Caco-2 (cell line): Measurements from ENCODE around the gene SAMD11. TPM values are rescaled to one million over a fixed set of nuclear protein-coding genes. Genes with fewer than 3 reads are reported as not detected.

Experiments
- BruUV-seq: library from RNA; stranded (reverse); fragments of 400-500 nt; replicated peaks from 2 replicates; lab custom pipeline; 2021; lab: Mats Ljungman, UMichigan
- CTCF ChIA-PET: fragments of 300-600 bp; sonication (Branson Sonifier 250); formaldehyde crosslinking; loops from one replicate; lab custom pipeline; 2022; ENCODE audit warnings: antibody characterized with exemption; lab: Charles Lee
- POLR2A ChIA-PET: fragments of 300-600 bp; sonication (Branson Sonifier 250); formaldehyde crosslinking; loops from one replicate; lab custom pipeline; 2022; ENCODE audit warnings: antibody characterized with exemption; lab: Charles Lee
- DNase-seq, 2 experiments: peaks; one replicate each; pipeline versions ENCODE4 v3.0.0 to v3.0.0-alpha.2; 2020 to 2022
- H3K27me3 ChIP-seq: replicated peaks from 2 replicates; pipeline ENCODE4 v1.6.0; 2011; ENCODE audit warnings: low read length; ENCODE audit not compliant: control insufficient read depth, insufficient read depth
- H3K36me3 ChIP-seq: 2 replicates; pipeline ENCODE4 v1.5.1; 2011; ENCODE audit warnings: low read length; ENCODE audit not compliant: control insufficient read depth, insufficient read depth
- H3K4me1 ChIP-seq: fragments of 250-450 bp; sonication (Bioruptor Pico); 2 replicates; pipeline ENCODE4 v1.5.1; 2020; ENCODE audit warnings: mild to moderate bottlenecking
- H3K4me3 ChIP-seq: 2 replicates; pipeline ENCODE4 v1.5.1; 2011; ENCODE audit warnings: low read depth, mild to moderate bottlenecking, control low read depth, low read length
- H3K9me3 ChIP-seq: fragments of 250-450 bp; sonication (Bioruptor Pico); 2 replicates; pipeline ENCODE4 v1.5.1; 2020; ENCODE audit warnings: mild to moderate bottlenecking, moderate library complexity
- H3K27ac Mint-ChIP-seq: one replicate; pipeline ENCODE4 v1.8.0; 2022; ENCODE audit warnings: mixed read lengths; ENCODE audit not compliant: unreplicated experiment
- H3K27me3 Mint-ChIP-seq: one replicate; pipeline ENCODE4 v1.8.0; 2022; ENCODE audit warnings: mixed read lengths; ENCODE audit not compliant: insufficient read depth, unreplicated experiment
- H3K36me3 Mint-ChIP-seq: one replicate; pipeline ENCODE4 v1.8.0; 2022; ENCODE audit warnings: mild to moderate bottlenecking, mixed read lengths; ENCODE audit not compliant: insufficient read depth, unreplicated experiment
- H3K4me1 Mint-ChIP-seq: one replicate; pipeline ENCODE4 v1.8.0; 2022; ENCODE audit warnings: low read depth, mixed read lengths; ENCODE audit not compliant: unreplicated experiment
- H3K4me3 Mint-ChIP-seq: one replicate; pipeline ENCODE4 v1.8.0; 2022; ENCODE audit warnings: mild to moderate bottlenecking, moderate library complexity, mixed read lengths; ENCODE audit not compliant: unreplicated experiment
- H3K9me3 Mint-ChIP-seq: one replicate; pipeline ENCODE4 v1.8.0; 2022; ENCODE audit warnings: mixed read lengths; ENCODE audit not compliant: unreplicated experiment
- CTCF ChIP-seq, 2 experiments: fragments of 200-600 bp in 1 of 2; IDR thresholded peaks; 1 replicate in 1 of 2; 2 replicates in 1 of 2; pipeline versions ENCODE4 v1.5.1 to v1.8.0; 2011 to 2022; ENCODE audit warnings: antibody characterized with exemption in 1 of 2, control low read depth in 1 of 2, inconsistent platforms in 1 of 2, low read depth in 1 of 2, low read length in 1 of 2, mild to moderate bottlenecking in 1 of 2, moderate library complexity in 1 of 2; ENCODE audit not compliant: insufficient read depth in 1 of 2, severe bottlenecking in 1 of 2, unreplicated experiment in 1 of 2
- intact Hi-C: fragments of 100-400 bp; cut with micrococcal nuclease; formaldehyde crosslinking; loops from one replicate; pipeline ENCODE4 v1.10.0; 2022; ENCODE audit not compliant: unreplicated experiment
- total RNA-seq: library from RNA; stranded (reverse); gene quantifications from 2 replicates; pipeline ENCODE4 v1.2.3, GENCODE V29; 2022

Gene SAMD11
- total RNA-seq, 1 experiment from 2014 or later = 0.54 TPM

DNA sequence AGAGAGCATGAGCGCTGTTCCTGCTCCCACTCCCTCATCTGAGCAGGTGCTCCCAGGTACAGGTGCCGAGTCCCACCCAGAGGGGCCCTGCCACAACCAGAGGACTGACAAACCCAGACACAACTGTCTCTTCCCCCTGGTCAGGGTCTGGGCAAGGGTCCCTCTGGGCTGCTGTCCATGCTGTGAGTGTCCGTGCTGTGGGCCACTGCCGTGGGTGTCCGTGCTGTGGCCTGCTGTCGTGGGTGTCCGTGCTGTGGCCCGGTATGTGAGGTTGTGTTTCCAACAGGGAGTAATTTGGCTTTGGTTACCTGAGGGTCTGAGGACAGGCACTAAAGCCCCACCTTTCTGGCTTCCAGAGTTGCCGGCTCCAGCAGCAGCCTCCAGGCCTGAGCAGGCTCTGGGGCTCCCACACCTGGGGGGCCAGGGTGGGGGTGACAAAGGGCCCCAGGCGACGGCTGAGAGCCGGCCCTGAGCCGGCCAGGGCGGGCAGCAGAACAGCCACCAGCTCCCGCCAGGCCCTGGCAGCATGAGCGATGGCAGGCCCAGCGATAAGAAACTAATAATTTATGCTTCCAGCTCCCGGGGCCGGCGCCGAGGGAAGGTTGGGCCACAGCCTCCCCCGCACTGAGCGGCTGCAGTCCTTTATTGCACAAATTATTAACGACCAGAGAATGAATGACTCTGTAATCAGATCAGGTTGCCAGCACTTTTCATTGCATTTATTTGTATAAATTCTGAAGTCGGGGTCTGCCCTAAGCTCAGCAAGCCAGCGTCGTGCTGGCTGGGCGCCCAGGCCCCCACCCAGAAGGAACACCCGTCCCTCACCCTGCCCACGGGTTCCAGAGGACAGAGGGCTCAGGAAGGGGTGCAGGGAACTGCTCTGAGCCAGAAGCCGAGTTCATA is 7.3 kb upstream of the SAMD11 start:
- H3K4me1 ChIP-seq = peaks cover 12% of the 10 kb centered on the region
- no peak overlapping the region for H3K4me3 ChIP-seq
- Mint-ChIP-seq H3K9me3 (no peaks in the 10 kb centered on the region), H3K27me3 (peaks cover 2% of the 10 kb centered on the region), H3K27ac (no peak overlapping the region), H3K4me1 (no peaks in the 10 kb centered on the region), H3K4me3 (no peak overlapping the region), H3K36me3 (no peaks in the 10 kb centered on the region)
- CTCF ChIA-PET = interaction anchor here (0.6 to 0.9 kb wide), 2 partner anchors 10 to 22 kb away, joined by 3 read pairs; no protein-coding TSS in a partner anchor
- no peaks in the 10 kb centered on the region for H3K36me3 ChIP-seq
- no peaks in the 10 kb centered on the region for H3K9me3 ChIP-seq
- H3K27me3 ChIP-seq = no peaks in the 10 kb centered on the region
- intact Hi-C loops = no loop called here
- no TSS peak for BruUV-seq
- no peak for TF ChIP-seq CTCF (IDR thresholded peaks at IDR 0.05; ENCODE audit: insufficient read depth in 1 of 2, low read depth in 1 of 2, low read length in 1 of 2, severe bottlenecking in 1 of 2, unreplicated experiment in 1 of 2)
- no peak for DNase-seq
- POLR2A ChIA-PET = no interaction called here

- no peak for TF ChIP-seq CTCF (IDR thresholded peaks at IDR 0.05; ENCODE audit: insufficient read depth in 1 of 2, low read depth in 1 of 2, low read length in 1 of 2, severe bottlenecking in 1 of 2, unreplicated experiment in 1 of 2)
- H3K4me3 Mint-ChIP-seq = no peak overlapping the region
- H3K27me3 Mint-ChIP-seq = peaks cover 5% of the 10 kb centered on the region
- H3K36me3 Mint-ChIP-seq = no peaks in the 10 kb centered on the region
- CTCF ChIA-PET = interaction anchor here (0.9 kb wide), 1 partner anchor 21 kb away, joined by 3 read pairs; no protein-coding TSS in a partner anchor
- no peaks in the 10 kb centered on the region for H3K9me3 Mint-ChIP-seq
- Histone ChIP-seq H3K9me3 (no peaks in the 10 kb centered on the region), H3K4me1 (peaks cover 13% of the 10 kb centered on the region), H3K36me3 (no peaks in the 10 kb centered on the region), H3K27me3 (no peaks in the 10 kb centered on the region), H3K4me3 (no peak overlapping the region)
- BruUV-seq = no TSS peak
- H3K27ac Mint-ChIP-seq = no peak overlapping the region
- POLR2A ChIA-PET = no interaction called here
- DNase-seq = no peak
- no peaks in the 10 kb centered on the region for H3K4me1 Mint-ChIP-seq
- intact Hi-C loops = no loop called here
Measured at GRCh38 chr1:917076-917459, 6.7 kb upstream of the SAMD11 start.

GRCh38 chr1:917466-918091 is 6.1 kb upstream of the SAMD11 start:
- Histone ChIP-seq H3K4me3 (no peak overlapping the region), H3K27me3 (no peaks in the 10 kb centered on the region), H3K9me3 (no peaks in the 10 kb centered on the region), H3K4me1 (peaks cover 13% of the 10 kb centered on the region), H3K36me3 (no peaks in the 10 kb centered on the region)
- ChIA-PET CTCF (no interaction called here), POLR2A (no interaction called here)
- Mint-ChIP-seq H3K36me3 (no peaks in the 10 kb centered on the region), H3K4me3 (no peak overlapping the region), H3K27ac (no peak overlapping the region), H3K9me3 (no peaks in the 10 kb centered on the region), H3K4me1 (no peaks in the 10 kb centered on the region), H3K27me3 (peaks cover 5% of the 10 kb centered on the region)
- DNase-seq = no peak
- BruUV-seq = no TSS peak
- TF ChIP-seq CTCF (IDR thresholded peaks at IDR 0.05; ENCODE audit: insufficient read depth in 1 of 2, low read depth in 1 of 2, low read length in 1 of 2, severe bottlenecking in 1 of 2, unreplicated experiment in 1 of 2) = no peak
- intact Hi-C loops = no loop called here
